HCT116 (cell line): ENCODE data around the gene GOLGA6L25. TPM values are rescaled to one million over a fixed set of nuclear protein-coding genes. Genes with fewer than 3 reads are reported as not detected.
"Not testable (repeated sequence)": the region's sequence is repeated elsewhere in the genome, so short reads cannot be mapped to it uniquely, and the experiment has no call there.

ENCODE experiments used
- ATAC-seq: fragments of 200-7000 bp; cut with Tn5 transposase; 2 replicates; pipeline ENCODE4 v1.9.1; 2020; ENCODE audit warnings: mild to moderate bottlenecking, moderate library complexity
- BruUV-seq: library from RNA; stranded (reverse); fragments of 400-500 nt; replicated peaks from 2 replicates; lab custom pipeline; 2021; lab: Mats Ljungman, UMichigan
- CTCF ChIA-PET: fragments of 300-600 bp; sonication (Branson Sonifier 250); formaldehyde crosslinking; loops from one replicate; lab custom pipeline; 2021; ENCODE audit warnings: antibody characterized with exemption; lab: Charles Lee
- POLR2A ChIA-PET: fragments of 300-600, 350-600 bp; sonication (Branson Sonifier 250); formaldehyde crosslinking; loops from one replicate; lab custom pipeline; 2021; ENCODE audit warnings: antibody characterized with exemption; lab: Charles Lee
- RAD21 ChIA-PET, 2 experiments: fragments of 300-600 bp; sonication (Branson Sonifier 250); formaldehyde crosslinking; loops; one replicate each; lab custom pipeline; 2023; ENCODE audit warnings: low total read pairs in 2 of 2; ENCODE audit not compliant: uncharacterized antibody in 2 of 2, unreplicated experiment in 2 of 2, low non-redundant PET in 1 of 2; lab: Charles Lee
- DNase-seq: peaks from one replicate; pipeline ENCODE4 v3.0.0-alpha.2; 2010; ENCODE audit warnings: low read depth, low spot score
- H2AFZ ChIP-seq: fragments of 200-600 bp; shearing (Covaris generic), sonication (generic); 2 replicates; pipeline ENCODE4 v1.6.1; 2017; ENCODE audit warnings: low read depth, mixed run types, mixed read lengths, antibody characterized with exemption, low read length; ENCODE audit not compliant: poor library complexity, severe bottlenecking
- H3K27ac ChIP-seq: 2 replicates; pipeline ENCODE4 v1.5.1; 2012; ENCODE audit warnings: low read depth, low read length
- H3K27me3 ChIP-seq: fragments of 200-600 bp; sonication (generic); 2 replicates; pipeline ENCODE4 v1.6.1; 2016; ENCODE audit warnings: mixed run types, low read length, mixed read lengths; ENCODE audit not compliant: insufficient read depth
- H3K36me3 ChIP-seq, 2 experiments: fragments of 200-500 bp in 1 of 2; fragments of 200-600 bp in 1 of 2; sonication (Bioruptor generic) in 1 of 2; sonication (generic) in 1 of 2; 2 replicates each; pipeline versions ENCODE4 v1.5.1 to v1.6.1; 2014 to 2016; ENCODE audit warnings: low read length in 2 of 2, inconsistent platforms in 1 of 2, mixed read lengths in 1 of 2, mixed run types in 1 of 2; ENCODE audit not compliant: insufficient read depth in 2 of 2, control insufficient read depth in 1 of 2
- H3K4me1 ChIP-seq, 2 experiments: fragments of 200-600 bp in 1 of 2; sonication (generic) in 1 of 2; 2 replicates each; pipeline versions ENCODE4 v1.5.1 to v1.6.1; 2012 to 2017; ENCODE audit warnings: low read length in 2 of 2, inconsistent platforms in 1 of 2, mild to moderate bottlenecking in 1 of 2, mixed read lengths in 1 of 2, mixed run types in 1 of 2, moderate library complexity in 1 of 2; ENCODE audit not compliant: insufficient read depth in 2 of 2, control insufficient read depth in 1 of 2
- H3K4me2 ChIP-seq: fragments of 200-600 bp; sonication (generic); 2 replicates; pipeline ENCODE4 v1.6.1; 2017; ENCODE audit warnings: mixed run types, low read length, mixed read lengths
- H3K4me3 ChIP-seq, 2 experiments: fragments of 200-600 bp in 1 of 2; sonication (generic) in 1 of 2; replicated peaks in 1 of 2; 2 replicates each; pipeline ENCODE4 v1.5.1; 2011 to 2016; ENCODE audit warnings: low read length in 2 of 2, control low read depth in 1 of 2, low read depth in 1 of 2, mild to moderate bottlenecking in 1 of 2, mixed read lengths in 1 of 2, mixed run types in 1 of 2
- H3K79me2 ChIP-seq: fragments of 200-600 bp; sonication (generic); 2 replicates; pipeline ENCODE4 v1.6.1; 2017; ENCODE audit warnings: mild to moderate bottlenecking, mixed run types, low read length, moderate library complexity, mixed read lengths; ENCODE audit not compliant: insufficient read depth
- H3K9ac ChIP-seq: fragments of 200-600 bp; sonication (generic); 2 replicates; pipeline ENCODE4 v1.6.1; 2016; ENCODE audit warnings: low read length, mixed read lengths
- H3K9me2 ChIP-seq: fragments of 200-600 bp; sonication (generic), shearing (Covaris generic); 2 replicates; pipeline ENCODE4 v1.6.1; 2017; ENCODE audit warnings: mixed run types, mild to moderate bottlenecking, moderate library complexity; ENCODE audit not compliant: insufficient read depth
- H3K9me3 ChIP-seq, 2 experiments: fragments of 200-500 bp in 1 of 2; fragments of 200-600 bp in 1 of 2; sonication (Bioruptor generic) in 1 of 2; sonication (generic) in 1 of 2; 2 replicates each; pipeline ENCODE4 v1.6.1; 2014 to 2017; ENCODE audit warnings: low read length in 2 of 2, mixed read lengths in 2 of 2, inconsistent platforms in 1 of 2, low read depth in 1 of 2, mild to moderate bottlenecking in 1 of 2, mixed run types in 1 of 2, moderate library complexity in 1 of 2; ENCODE audit not compliant: control insufficient read depth in 1 of 2, insufficient read depth in 1 of 2
- H4K20me1 ChIP-seq: fragments of 200-600 bp; sonication (generic), shearing (Covaris generic); 2 replicates; pipeline ENCODE4 v1.6.1; 2017; ENCODE audit warnings: mixed run types, mild to moderate bottlenecking, moderate library complexity; ENCODE audit not compliant: insufficient read depth
- intact Hi-C: fragments of 100-400 bp; cut with micrococcal nuclease; formaldehyde crosslinking; loops from 2 replicates; pipeline ENCODE4 v1.10.0; 2022
- total RNA-seq: library from RNA; stranded (reverse); gene quantifications from one replicate; pipeline ENCODE4 v1.2.1, GENCODE V29; 2021; ENCODE audit not compliant: unreplicated experiment

The GOLGA6L25 gene
- total RNA-seq, 1 experiment from 2014 or later = not detected

DNA sequence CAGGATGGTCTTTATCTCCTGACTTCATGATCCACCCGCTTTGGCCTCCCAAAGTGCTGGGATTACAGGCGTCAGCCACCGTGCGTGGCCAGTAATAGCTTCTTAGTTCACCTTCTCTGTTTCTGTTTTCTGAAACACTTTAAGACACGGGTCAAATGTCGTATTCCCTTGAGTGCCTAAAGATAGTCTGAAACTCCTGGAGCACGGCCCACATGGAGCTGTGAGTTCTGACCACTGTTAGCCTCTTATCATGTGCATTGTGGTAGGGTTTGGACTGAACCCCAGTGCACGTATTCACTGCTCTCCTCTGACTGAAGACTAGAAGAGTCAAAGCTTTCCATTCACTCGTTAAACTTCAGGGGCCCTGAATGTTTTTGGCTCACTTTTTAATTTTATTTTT is 48.8 kb downstream of the GOLGA6L25 start:
- H3K4me1 ChIP-seq, H3K4me2 ChIP-seq, H3K4me3 ChIP-seq, H4K20me1 ChIP-seq, H3K79me2 ChIP-seq, BruUV-seq, DNase-seq, H3K36me3 ChIP-seq, RAD21 ChIA-PET, CTCF ChIA-PET, POLR2A ChIA-PET, H3K9me3 ChIP-seq, H3K9me2 ChIP-seq, H3K9ac ChIP-seq, H2AFZ ChIP-seq, H3K27me3 ChIP-seq, intact Hi-C loops, ATAC-seq, H3K27ac ChIP-seq: not testable (repeated sequence)

Other genes starting within 250 kb of the GOLGA6L25 start
- 55.5 TPM for gene HERC2, start 231.4 kb upstream of the GOLGA6L25 start, total RNA-seq
- not detected for gene GOLGA6L24, start 195.5 kb upstream of the GOLGA6L25 start, total RNA-seq
- gene GOLGA8F, start 174.9 kb upstream of the GOLGA6L25 start, total RNA-seq = not detected
- gene GOLGA8G, start 20.6 kb upstream of the GOLGA6L25 start, total RNA-seq = not detected
- gene GOLGA8M, start 158.9 kb downstream of the GOLGA6L25 start, total RNA-seq = 0.44 TPM